Skeletal muscle tissue (tissue), 4 donors: ENCODE data around the gene TSPAN18. TPM values are rescaled to one million over a fixed set of nuclear protein-coding genes. Genes with fewer than 3 reads are reported as not detected.

Source experiments
- H3K27ac ChIP-seq: one replicate; pipeline ENCODE4 v1.7.0; 2013; ENCODE audit warnings: mild to moderate bottlenecking, low read depth, low read length, inconsistent platforms
- H3K27me3 ChIP-seq, 3 donors: one replicate each; pipeline ENCODE4 v1.7.0; 2013; ENCODE audit warnings: low read length in 3 of 3; ENCODE audit not compliant: control insufficient read depth in 3 of 3, insufficient read depth in 3 of 3
- H3K36me3 ChIP-seq, 3 donors: one replicate each; pipeline ENCODE4 v1.7.0; 2013; ENCODE audit warnings: low read length in 3 of 3; ENCODE audit not compliant: control insufficient read depth in 3 of 3, insufficient read depth in 3 of 3
- H3K4me1 ChIP-seq, 3 donors: one replicate each; pipeline ENCODE4 v1.7.0; 2013; ENCODE audit warnings: low read length in 3 of 3, mild to moderate bottlenecking in 3 of 3; ENCODE audit not compliant: control insufficient read depth in 3 of 3, insufficient read depth in 3 of 3
- H3K4me3 ChIP-seq, 3 donors: one replicate each; pipeline ENCODE4 v1.7.0; 2013; ENCODE audit warnings: low read length in 3 of 3
- H3K9ac ChIP-seq, 3 donors: one replicate each; pipeline ENCODE4 v1.7.0; 2013; ENCODE audit warnings: low read length in 3 of 3, mild to moderate bottlenecking in 3 of 3, moderate library complexity in 2 of 3, low read depth in 1 of 3
- H3K9me3 ChIP-seq, 3 donors: one replicate each; pipeline ENCODE4 v1.7.0; 2013; ENCODE audit warnings: low read length in 3 of 3; ENCODE audit not compliant: control insufficient read depth in 3 of 3
- total RNA-seq: library from RNA; depleted of rRNA; stranded (reverse); fragments of >200 nt; gene quantifications from one replicate; pipeline ENCODE4 v1.2.3, GENCODE V29; 2014
- donor health status: Osteomylitis.

Gene TSPAN18
- total RNA-seq, 1 donor from 2014 or later: 11.5 TPM

- H3K36me3 ChIP-seq: peaks cover 0 to 2% (median 0%) of the 10 kb centered on the region in 3 donors
- no peaks in the 10 kb centered on the region for H3K9me3 ChIP-seq
- no peak overlapping the region for H3K4me3 ChIP-seq
- no peak overlapping the region for H3K27ac ChIP-seq
- no peak overlapping the region for H3K9ac ChIP-seq
- peaks cover 0 to 3% (median 0%) of the 10 kb centered on the region in 3 donors for H3K27me3 ChIP-seq
- peaks cover 6 to 10% (median 7%) of the 10 kb centered on the region in 3 donors for H3K4me1 ChIP-seq
These were observed 127.3 kb downstream of the TSPAN18 start for GRCh38 chr11:44854086-44854485.

- H3K27ac ChIP-seq: no peak overlapping the region
- peaks cover 0 to 7% (median 6%) of the 10 kb centered on the region in 3 donors for H3K4me1 ChIP-seq
- no peak overlapping the region for H3K4me3 ChIP-seq
- no peak overlapping the region for H3K9ac ChIP-seq
- H3K36me3 ChIP-seq: peaks cover 0 to 2% (median 0%) of the 10 kb centered on the region in 3 donors
- H3K27me3 ChIP-seq: peaks cover 0 to 5% (median 3%) of the 10 kb centered on the region in 3 donors
- no peaks in the 10 kb centered on the region for H3K9me3 ChIP-seq
These were observed 128.2 kb downstream of the TSPAN18 start for GRCh38 chr11:44854741-44855492.

GRCh38 chr11:44855493-44855849, 128.7 kb downstream of the TSPAN18 start:
- Histone ChIP-seq H3K9ac (no peak overlapping the region), H3K4me1 (peaks cover 0 to 6% (median 4%) of the 10 kb centered on the region in 3 donors), H3K27ac (no peak overlapping the region), H3K36me3 (peaks cover 0 to 2% (median 0%) of the 10 kb centered on the region in 3 donors), H3K9me3 (no peaks in the 10 kb centered on the region), H3K27me3 (peaks cover 0 to 8% (median 6%) of the 10 kb centered on the region in 3 donors), H3K4me3 (no peak overlapping the region)

DNA sequence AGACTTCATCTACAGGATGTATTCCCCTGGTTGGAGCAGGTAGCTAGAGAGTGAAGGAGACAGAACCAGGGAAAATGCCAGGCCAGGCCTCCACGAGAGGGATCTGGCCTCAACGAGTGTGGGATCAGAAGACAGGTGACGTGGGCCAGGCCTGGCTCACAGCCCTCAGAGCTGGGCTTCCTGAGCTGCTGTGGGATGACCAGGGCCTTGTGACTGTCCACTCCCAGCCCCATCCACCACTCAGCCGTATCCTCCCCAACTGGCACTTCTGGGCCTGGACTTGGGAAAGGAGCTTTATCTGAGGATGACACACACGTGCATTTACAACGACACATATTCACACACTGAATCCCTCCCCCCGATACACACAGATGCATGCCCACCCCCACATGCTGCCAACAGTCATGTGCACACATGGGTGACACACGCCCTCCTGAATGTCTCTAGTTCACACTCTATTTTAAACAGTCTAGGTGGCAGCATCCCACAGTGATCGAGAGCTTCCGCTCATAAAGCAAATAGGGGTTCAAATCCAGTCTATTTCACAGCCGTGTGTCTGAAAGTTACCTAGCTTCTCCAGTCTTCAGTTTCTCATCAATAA, 130.8 kb downstream of the TSPAN18 start:
- no peak overlapping the region for H3K9ac ChIP-seq
- H3K4me3 ChIP-seq: no peak overlapping the region
- H3K27me3 ChIP-seq: peaks cover 0 to 10% (median 7%) of the 10 kb centered on the region in 3 donors
- H3K27ac ChIP-seq: no peak overlapping the region
- H3K9me3 ChIP-seq: no peaks in the 10 kb centered on the region
- peaks cover 8 to 9% (median 8%) of the 10 kb centered on the region in 3 donors for H3K4me1 ChIP-seq
- H3K36me3 ChIP-seq: peaks cover 0 to 2% (median 0%) of the 10 kb centered on the region in 3 donors

- Histone ChIP-seq H3K27ac (no peak overlapping the region), H3K27me3 (peaks cover 0 to 10% (median 7%) of the 10 kb centered on the region in 3 donors), H3K9ac (no peak overlapping the region), H3K4me3 (no peak overlapping the region), H3K36me3 (peaks cover 0 to 2% (median 0%) of the 10 kb centered on the region in 3 donors), H3K4me1 (peaks cover 10 to 14% (median 12%) of the 10 kb centered on the region in 3 donors), H3K9me3 (no peaks in the 10 kb centered on the region)
These were observed 132.2 kb downstream of the TSPAN18 start for GRCh38 chr11:44858796-44859527.

DNA sequence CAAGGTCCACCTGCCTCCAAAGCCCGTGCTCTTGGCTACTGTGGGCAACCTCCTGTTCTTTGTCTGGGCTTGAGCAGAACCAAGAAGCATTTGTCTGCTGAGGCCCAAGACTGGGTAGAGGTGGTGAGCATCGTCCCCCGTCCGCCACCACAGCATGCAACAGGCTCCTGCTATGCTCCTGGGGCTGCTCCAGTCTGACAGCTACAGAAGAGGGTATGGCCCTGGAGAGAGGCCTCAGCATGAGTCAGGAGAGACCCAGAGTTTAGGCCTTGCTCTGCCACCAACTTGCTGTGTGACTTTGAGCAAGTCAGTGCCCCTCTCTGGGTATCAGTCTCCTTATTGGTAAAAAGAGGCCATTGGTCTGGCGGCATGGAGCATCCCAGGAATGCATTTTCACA, 132.8 kb downstream of the TSPAN18 start:
- peaks cover 0 to 13% (median 7%) of the 10 kb centered on the region in 3 donors for H3K27me3 ChIP-seq
- no peak overlapping the region for H3K9ac ChIP-seq
- peaks cover 10 to 14% (median 12%) of the 10 kb centered on the region in 3 donors for H3K4me1 ChIP-seq
- H3K4me3 ChIP-seq: no peak overlapping the region
- H3K9me3 ChIP-seq: no peaks in the 10 kb centered on the region
- no peak overlapping the region for H3K27ac ChIP-seq
- H3K36me3 ChIP-seq: peaks cover 0 to 2% (median 0%) of the 10 kb centered on the region in 3 donors

- no peak overlapping the region for H3K9ac ChIP-seq
- H3K27me3 ChIP-seq: peaks cover 0 to 14% (median 7%) of the 10 kb centered on the region in 3 donors
- H3K4me3 ChIP-seq: no peak overlapping the region
- peaks cover 0 to 2% (median 0%) of the 10 kb centered on the region in 3 donors for H3K36me3 ChIP-seq
- H3K9me3 ChIP-seq: no peaks in the 10 kb centered on the region
- H3K4me1 ChIP-seq: peaks cover 10 to 14% (median 12%) of the 10 kb centered on the region in 3 donors
- no peak overlapping the region for H3K27ac ChIP-seq
These were observed 133.6 kb downstream of the TSPAN18 start for GRCh38 chr11:44860346-44860745.

DNA sequence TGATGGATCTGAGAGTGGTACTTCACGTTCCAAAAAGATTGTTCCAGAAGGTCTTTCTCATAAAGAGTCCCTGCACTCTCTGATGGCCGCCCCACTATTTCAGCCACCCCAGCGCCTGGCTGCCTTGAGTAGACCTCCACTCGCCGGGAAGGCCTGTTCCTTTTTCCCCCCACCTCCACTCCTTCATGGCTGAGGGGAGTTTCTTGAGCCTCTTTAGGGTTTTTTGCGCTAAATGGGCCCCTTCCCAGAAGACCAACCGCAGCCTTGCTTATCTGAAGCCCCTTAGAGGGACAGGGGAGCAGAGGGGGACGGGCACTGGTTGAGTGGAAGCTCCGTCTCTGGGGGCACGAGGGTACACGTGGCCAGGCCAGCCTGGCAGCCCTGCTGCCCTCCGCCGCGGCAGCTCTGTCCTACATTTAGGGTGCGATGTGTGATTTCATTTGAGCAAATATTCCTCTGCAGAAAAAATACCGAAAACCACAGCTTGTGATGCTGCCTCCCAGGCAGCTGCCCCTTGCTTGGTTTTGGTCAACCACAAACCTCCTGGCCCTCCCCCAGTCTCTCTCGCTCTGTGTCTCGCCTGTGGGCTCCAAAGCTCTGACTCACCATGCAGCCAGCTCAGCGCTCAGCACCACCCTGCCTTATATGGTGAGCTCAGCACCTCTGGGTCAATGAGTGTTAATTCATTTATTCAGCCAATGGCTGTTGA, 135.2 kb downstream of the TSPAN18 start:
- no peaks in the 10 kb centered on the region for H3K36me3 ChIP-seq

GRCh38 chr11:44862558-44863101, 135.9 kb downstream of the TSPAN18 start:
- no peak overlapping the region for H3K27ac ChIP-seq

More for the DNA sequence above, 135.2 kb downstream of the TSPAN18 start:
- Histone ChIP-seq H3K4me1 (peaks cover 10 to 14% (median 12%) of the 10 kb centered on the region in 3 donors), H3K27ac (no peak overlapping the region), H3K27me3 (peaks cover 0 to 14% (median 7%) of the 10 kb centered on the region in 3 donors), H3K9me3 (no peaks in the 10 kb centered on the region), H3K4me3 (no peak overlapping the region), H3K9ac (peak overlapping the region in 1 of 3 donors; percentile 54)

More at GRCh38 chr11:44862558-44863101, 135.9 kb downstream of the TSPAN18 start:
- no peaks in the 10 kb centered on the region for H3K36me3 ChIP-seq
- H3K4me3 ChIP-seq: no peak overlapping the region
- peaks cover 10 to 14% (median 12%) of the 10 kb centered on the region in 3 donors for H3K4me1 ChIP-seq
- no peaks in the 10 kb centered on the region for H3K9me3 ChIP-seq
- peaks cover 0 to 14% (median 4%) of the 10 kb centered on the region in 3 donors for H3K27me3 ChIP-seq
- no peak overlapping the region for H3K9ac ChIP-seq
